ENCODE results near the gene KRTAP12-3.

- TF ChIP-seq, protein P1, sequence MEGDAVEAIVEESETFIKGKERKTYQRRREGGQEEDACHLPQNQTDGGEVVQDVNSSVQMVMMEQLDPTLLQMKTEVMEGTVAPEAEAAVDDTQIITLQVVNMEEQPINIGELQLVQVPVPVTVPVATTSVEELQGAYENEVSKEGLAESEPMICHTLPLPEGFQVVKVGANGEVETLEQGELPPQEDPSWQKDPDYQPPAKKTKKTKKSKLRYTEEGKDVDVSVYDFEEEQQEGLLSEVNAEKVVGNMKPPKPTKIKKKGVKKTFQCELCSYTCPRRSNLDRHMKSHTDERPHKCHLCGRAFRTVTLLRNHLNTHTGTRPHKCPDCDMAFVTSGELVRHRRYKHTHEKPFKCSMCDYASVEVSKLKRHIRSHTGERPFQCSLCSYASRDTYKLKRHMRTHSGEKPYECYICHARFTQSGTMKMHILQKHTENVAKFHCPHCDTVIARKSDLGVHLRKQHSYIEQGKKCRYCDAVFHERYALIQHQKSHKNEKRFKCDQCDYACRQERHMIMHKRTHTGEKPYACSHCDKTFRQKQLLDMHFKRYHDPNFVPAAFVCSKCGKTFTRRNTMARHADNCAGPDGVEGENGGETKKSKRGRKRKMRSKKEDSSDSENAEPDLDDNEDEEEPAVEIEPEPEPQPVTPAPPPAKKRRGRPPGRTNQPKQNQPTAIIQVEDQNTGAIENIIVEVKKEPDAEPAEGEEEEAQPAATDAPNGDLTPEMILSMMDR (IDR thresholded peaks at IDR 0.05; ENCODE audit: insufficient read depth, low read length), result no peak
- TF ChIP-seq GABPA (IDR thresholded peaks at IDR 0.05; ENCODE audit: low read depth), result no peak
- TF ChIP-seq, protein P2, sequence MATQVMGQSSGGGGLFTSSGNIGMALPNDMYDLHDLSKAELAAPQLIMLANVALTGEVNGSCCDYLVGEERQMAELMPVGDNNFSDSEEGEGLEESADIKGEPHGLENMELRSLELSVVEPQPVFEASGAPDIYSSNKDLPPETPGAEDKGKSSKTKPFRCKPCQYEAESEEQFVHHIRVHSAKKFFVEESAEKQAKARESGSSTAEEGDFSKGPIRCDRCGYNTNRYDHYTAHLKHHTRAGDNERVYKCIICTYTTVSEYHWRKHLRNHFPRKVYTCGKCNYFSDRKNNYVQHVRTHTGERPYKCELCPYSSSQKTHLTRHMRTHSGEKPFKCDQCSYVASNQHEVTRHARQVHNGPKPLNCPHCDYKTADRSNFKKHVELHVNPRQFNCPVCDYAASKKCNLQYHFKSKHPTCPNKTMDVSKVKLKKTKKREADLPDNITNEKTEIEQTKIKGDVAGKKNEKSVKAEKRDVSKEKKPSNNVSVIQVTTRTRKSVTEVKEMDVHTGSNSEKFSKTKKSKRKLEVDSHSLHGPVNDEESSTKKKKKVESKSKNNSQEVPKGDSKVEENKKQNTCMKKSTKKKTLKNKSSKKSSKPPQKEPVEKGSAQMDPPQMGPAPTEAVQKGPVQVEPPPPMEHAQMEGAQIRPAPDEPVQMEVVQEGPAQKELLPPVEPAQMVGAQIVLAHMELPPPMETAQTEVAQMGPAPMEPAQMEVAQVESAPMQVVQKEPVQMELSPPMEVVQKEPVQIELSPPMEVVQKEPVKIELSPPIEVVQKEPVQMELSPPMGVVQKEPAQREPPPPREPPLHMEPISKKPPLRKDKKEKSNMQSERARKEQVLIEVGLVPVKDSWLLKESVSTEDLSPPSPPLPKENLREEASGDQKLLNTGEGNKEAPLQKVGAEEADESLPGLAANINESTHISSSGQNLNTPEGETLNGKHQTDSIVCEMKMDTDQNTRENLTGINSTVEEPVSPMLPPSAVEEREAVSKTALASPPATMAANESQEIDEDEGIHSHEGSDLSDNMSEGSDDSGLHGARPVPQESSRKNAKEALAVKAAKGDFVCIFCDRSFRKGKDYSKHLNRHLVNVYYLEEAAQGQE (IDR thresholded peaks at IDR 0.05; ENCODE audit: insufficient replicate concordance, low read depth), result no peak
- no peak for TF ChIP-seq POLR2AphosphoS5 (IDR thresholded peaks at IDR 0.05; ENCODE audit: low read depth)
Observed at GRCh38 chr21:44706026-44706705, 48.4 kb downstream of the KRTAP12-3 start.

All from HL-60 (cell line).